Hepatocyte (in vitro differentiated cells): ENCODE results near the gene CCDC106.

Source experiments
- CTCF ChIP-seq: fragments of 200-600 bp; sonication (generic); IDR thresholded peaks from 2 replicates; pipeline ENCODE4 v1.5.1; 2016; ENCODE audit warnings: antibody characterized with exemption, mild to moderate bottlenecking; ENCODE audit not compliant: poor library complexity
- EZH2 ChIP-seq: fragments of 200-600 bp; sonication (generic); IDR thresholded peaks from 2 replicates; pipeline ENCODE4 v1.6.1; 2016; ENCODE audit warnings: antibody characterized with exemption, mild to moderate bottlenecking, borderline replicate concordance
- EZH2phosphoT487 ChIP-seq: fragments of 200-600 bp; sonication (generic); IDR thresholded peaks from one replicate; pipeline ENCODE4 v1.6.1; 2018; ENCODE audit warnings: antibody characterized with exemption, mild to moderate bottlenecking, low read depth, moderate library complexity; ENCODE audit not compliant: unreplicated experiment, severe bottlenecking

- TF ChIP-seq CTCF (no peak), EZH2 (no peak), EZH2phosphoT487 (no peak)
These were observed 42.2 kb downstream of the CCDC106 start for GRCh38 chr19:55690109-55690768.
